HG02938 (cell line): Measurements from ENCODE around the gene WDR20.

Experiments used
- ATAC-seq: cut with Tn5 transposase; IDR thresholded peaks from one replicate; pipeline ENCODE4 v1.9.1; 2021; ENCODE audit warnings: mild to moderate bottlenecking, moderate library complexity; ENCODE audit not compliant: unreplicated experiment

Gene WDR20

GRCh38 chr14:102195446-102195845 lies 55.7 kb downstream of the WDR20 start:
- no peak for ATAC-seq

GRCh38 chr14:102196039-102196901 lies 56.6 kb downstream of the WDR20 start:
- no peak for ATAC-seq

GRCh38 chr14:102196902-102197230 lies 57.2 kb downstream of the WDR20 start:
- ATAC-seq, result no peak

- no peak for ATAC-seq
These were observed 57.7 kb downstream of the WDR20 start for GRCh38 chr14:102197317-102197853.

- ATAC-seq, result no peak
These were observed 61.1 kb downstream of the WDR20 start for GRCh38 chr14:102200690-102201352.

GRCh38 chr14:102201353-102201738 lies 61.6 kb downstream of the WDR20 start:
- no peak for ATAC-seq

- ATAC-seq, result no peak
These were observed 62.1 kb downstream of the WDR20 start for GRCh38 chr14:102201776-102202175.

- ATAC-seq, result no peak
These were observed 63.2 kb downstream of the WDR20 start for GRCh38 chr14:102202944-102203343.

GRCh38 chr14:102203382-102203781 lies 63.7 kb downstream of the WDR20 start:
- no peak for ATAC-seq

- ATAC-seq, result no peak
These were observed 65.9 kb downstream of the WDR20 start for GRCh38 chr14:102205560-102205959.

GRCh38 chr14:102206918-102207317 lies 67.2 kb downstream of the WDR20 start:
- no peak for ATAC-seq

GRCh38 chr14:102207831-102208365 lies 68.2 kb downstream of the WDR20 start:
- ATAC-seq, result no peak

GRCh38 chr14:102208741-102209140 lies 69.0 kb downstream of the WDR20 start:
- no peak for ATAC-seq

- no peak for ATAC-seq
These were observed 69.7 kb downstream of the WDR20 start for GRCh38 chr14:102209224-102209966.

GRCh38 chr14:102210421-102211042 lies 70.8 kb downstream of the WDR20 start:
- ATAC-seq, result no peak

GRCh38 chr14:102211240-102211639 lies 71.5 kb downstream of the WDR20 start:
- ATAC-seq, result no peak

- ATAC-seq, result no peak
These were observed 72.7 kb downstream of the WDR20 start for GRCh38 chr14:102212356-102212755.

- ATAC-seq, result no peak
These were observed 73.1 kb downstream of the WDR20 start for GRCh38 chr14:102212845-102213244.

- no peak for ATAC-seq
These were observed 73.8 kb downstream of the WDR20 start for GRCh38 chr14:102213470-102213869.

- no peak for ATAC-seq
These were observed 74.4 kb downstream of the WDR20 start for GRCh38 chr14:102213984-102214658.
